Upper lobe of left lung (tissue), 6 donors: ENCODE measurements around the gene PML. TPM values are rescaled to one million over a fixed set of nuclear protein-coding genes. Genes with fewer than 3 reads are reported as not detected.
"Not testable (repeated sequence)": the region's sequence is repeated elsewhere in the genome, so short reads cannot be mapped to it uniquely, and the experiment has no call there.

Experiments used
- ATAC-seq, 2 donors: fragments of 200-7000 bp; cut with Tn5 transposase; one replicate each; pipeline ENCODE4 v1.9.1; 2022; ENCODE audit warnings: mild to moderate bottlenecking in 2 of 2, moderate library complexity in 2 of 2; ENCODE audit not compliant: low FRiP score in 2 of 2
- DNase-seq, 2 donors: peaks; one replicate each; pipeline ENCODE4 v3.0.0-alpha.2; 2019 to 2020
- H3K27ac ChIP-seq, 4 donors: fragments of 200-600 bp; sonication (generic); one replicate each; pipeline ENCODE4 v1.5.1; 2016 to 2019
- H3K27me3 ChIP-seq, 4 donors: fragments of 200-600 bp; sonication (generic); one replicate each; pipeline ENCODE4 v1.5.1; 2017 to 2019
- H3K36me3 ChIP-seq, 4 donors: fragments of 200-600 bp; sonication (generic); one replicate each; pipeline ENCODE4 v1.5.1; 2016 to 2019
- H3K4me1 ChIP-seq, 4 donors: fragments of 200-600 bp; sonication (generic); one replicate each; pipeline ENCODE4 v1.5.1; 2018 to 2019
- H3K4me3 ChIP-seq, 4 donors: fragments of 200-600 bp; sonication (generic); one replicate each; pipeline ENCODE4 v1.5.1; 2017 to 2019; ENCODE audit warnings: mild to moderate bottlenecking in 2 of 4, moderate library complexity in 1 of 4
- H3K9me3 ChIP-seq, 4 donors: fragments of 200-600 bp; sonication (generic); one replicate each; pipeline ENCODE4 v1.5.1; 2018 to 2019
- EP300 ChIP-seq, 4 donors: sonication (generic); formaldehyde crosslinking; IDR thresholded peaks; one replicate each; pipeline ENCODE4 v1.5.1; 2017; ENCODE audit warnings: antibody characterized with exemption in 4 of 4, control low read depth in 2 of 4
- POLR2A ChIP-seq, 4 donors: fragments of 450-650 bp; IDR thresholded peaks; one replicate each; pipeline ENCODE4 v1.5.1; 2016 to 2017; ENCODE audit warnings: antibody characterized with exemption in 4 of 4, mild to moderate bottlenecking in 2 of 4
- POLR2AphosphoS5 ChIP-seq, 2 donors: sonication (generic); formaldehyde crosslinking; IDR thresholded peaks; one replicate each; pipeline ENCODE4 v1.5.1; 2017; ENCODE audit warnings: antibody characterized with exemption in 2 of 2
- WGBS, 2 donors: methylation state at CpG; one replicate each; pipeline ENCODE4 v1.1.5; 2017 to 2018; 5-methylcytosine and 5-hydroxymethylcytosine counted together
- total RNA-seq, 6 donors: library from RNA; depleted of rRNA in 4 of 6; stranded (reverse); fragments of >200 nt in 4 of 6; gene quantifications; one replicate each; pipeline versions ENCODE4 v1.1.0 to v1.2.1, GENCODE V29; 2016 to 2021
- TF ChIP-seq, protein P1 (sequence below), 6 experiments: fragments of 450-650 bp in 4 of 6; fragments of 200-600 bp in 2 of 6; sonication (generic) in 2 of 6; IDR thresholded peaks; one replicate each; pipeline ENCODE4 v1.5.1; 2016 to 2019; ENCODE audit warnings: antibody characterized with exemption in 6 of 6
- donor health status: DM: no; HTN: no; CAD: no; lungs with moderate emphysema.
- donor health status: DM: no; HTN: yes; CAD: no; lungs with severe emphysema.

Gene PML
- total RNA-seq, 6 donors from 2014 or later: 63.1 to 247 (median 92.9) TPM

DNA sequence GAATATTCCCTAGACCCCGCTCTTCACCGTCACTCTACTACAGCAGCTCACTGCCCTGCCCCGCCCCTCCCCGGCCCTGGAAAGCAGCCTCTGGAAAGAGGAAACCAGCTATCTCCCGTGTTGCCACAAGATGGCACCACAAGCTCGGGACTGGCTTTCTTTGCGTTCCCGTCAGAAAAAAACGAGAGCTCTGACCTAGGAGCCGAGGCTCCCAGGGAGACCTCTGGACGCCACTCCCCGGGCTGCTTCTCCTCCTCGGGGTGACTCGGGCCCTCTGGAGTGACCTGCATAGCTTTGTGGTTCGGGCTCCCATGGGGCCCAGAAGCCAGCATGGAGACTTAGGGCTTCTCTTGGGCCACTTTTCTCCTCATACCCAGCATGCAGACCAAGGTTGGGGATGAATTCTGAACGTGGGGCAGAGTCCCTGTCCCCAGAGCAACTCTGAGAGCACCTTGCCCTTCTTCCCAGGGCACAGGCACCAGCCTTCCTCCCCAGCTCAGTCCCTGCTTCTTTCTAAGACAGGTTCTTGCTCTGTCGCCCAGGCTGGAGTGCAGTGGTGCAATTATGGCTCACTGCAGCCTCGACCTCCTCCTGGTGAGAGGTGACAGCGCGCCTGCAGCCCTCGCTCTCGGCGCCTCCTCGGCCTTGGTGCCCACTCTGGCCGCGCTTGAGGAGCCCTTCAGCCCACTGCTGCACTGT, 21.4 kb upstream of the PML start:
- DNase-seq (peak; percentile 85 to 88), ATAC-seq (peak; percentile 93 to 94)
- Histone ChIP-seq H3K4me1 (peaks cover 6 to 22% (median 9%) of the 10 kb centered on the region in 4 donors), H3K27ac (peak overlapping the region in 1 of 4 donors; percentile 3), H3K36me3 (no peaks in the 10 kb centered on the region), H3K4me3 (peak overlapping the region in 3 of 4 donors; percentile 1 to 35 (median 35)), H3K27me3 (no peaks in the 10 kb centered on the region), H3K9me3 (no peaks in the 10 kb centered on the region)
- TF ChIP-seq, protein P1, sequence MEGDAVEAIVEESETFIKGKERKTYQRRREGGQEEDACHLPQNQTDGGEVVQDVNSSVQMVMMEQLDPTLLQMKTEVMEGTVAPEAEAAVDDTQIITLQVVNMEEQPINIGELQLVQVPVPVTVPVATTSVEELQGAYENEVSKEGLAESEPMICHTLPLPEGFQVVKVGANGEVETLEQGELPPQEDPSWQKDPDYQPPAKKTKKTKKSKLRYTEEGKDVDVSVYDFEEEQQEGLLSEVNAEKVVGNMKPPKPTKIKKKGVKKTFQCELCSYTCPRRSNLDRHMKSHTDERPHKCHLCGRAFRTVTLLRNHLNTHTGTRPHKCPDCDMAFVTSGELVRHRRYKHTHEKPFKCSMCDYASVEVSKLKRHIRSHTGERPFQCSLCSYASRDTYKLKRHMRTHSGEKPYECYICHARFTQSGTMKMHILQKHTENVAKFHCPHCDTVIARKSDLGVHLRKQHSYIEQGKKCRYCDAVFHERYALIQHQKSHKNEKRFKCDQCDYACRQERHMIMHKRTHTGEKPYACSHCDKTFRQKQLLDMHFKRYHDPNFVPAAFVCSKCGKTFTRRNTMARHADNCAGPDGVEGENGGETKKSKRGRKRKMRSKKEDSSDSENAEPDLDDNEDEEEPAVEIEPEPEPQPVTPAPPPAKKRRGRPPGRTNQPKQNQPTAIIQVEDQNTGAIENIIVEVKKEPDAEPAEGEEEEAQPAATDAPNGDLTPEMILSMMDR (IDR thresholded peaks at IDR 0.05): peak; percentile 85 to 91 (median 88)
- TF ChIP-seq EP300 (IDR thresholded peaks at IDR 0.05) (no peak), POLR2A (IDR thresholded peaks at IDR 0.05) (no peak)
- 15 to 28% methylated on average over 15 to 18 of the region's 26 CpGs for WGBS, 2 donors

DNA sequence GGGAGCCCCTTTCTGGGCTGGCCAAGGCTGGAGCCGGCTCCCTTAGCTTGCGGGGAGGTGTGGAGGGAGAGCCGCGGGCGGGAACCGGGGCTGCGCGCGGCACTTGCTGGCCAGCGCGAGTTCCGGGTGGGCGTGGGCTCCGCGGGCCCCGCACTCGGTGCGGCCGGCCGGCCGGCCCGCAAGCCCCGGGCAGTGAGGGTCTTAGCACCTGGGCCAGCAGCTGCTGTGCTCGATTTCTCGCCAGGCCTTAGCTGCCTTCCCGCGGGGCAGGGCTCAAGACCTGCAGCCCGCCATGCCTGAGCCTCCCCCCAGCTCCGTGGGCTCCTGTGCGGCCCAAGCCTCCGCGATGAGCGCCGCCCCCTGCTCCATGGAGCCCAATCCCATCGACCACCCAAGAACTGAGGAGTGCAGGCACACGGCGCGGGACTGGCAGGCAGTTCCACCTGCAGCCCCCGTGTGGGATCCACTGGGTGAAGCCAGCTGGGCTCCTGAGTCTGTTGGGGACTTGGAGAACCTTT, 20.8 kb upstream of the PML start:
- Histone ChIP-seq H3K27ac (peak overlapping the region in 1 of 4 donors; percentile 3), H3K4me1 (peaks cover 6 to 22% (median 9%) of the 10 kb centered on the region in 4 donors), H3K4me3 (peak overlapping the region in 3 of 4 donors; percentile 1 to 35 (median 35))
- not testable (repeated sequence) for ATAC-seq, H3K9me3 ChIP-seq, H3K36me3 ChIP-seq, H3K27me3 ChIP-seq
- 82 to 89% methylated on average over 18 to 36 of the region's 39 CpGs for WGBS, 2 donors
- peak in 1 of 2 donors; percentile 75 for DNase-seq

DNA sequence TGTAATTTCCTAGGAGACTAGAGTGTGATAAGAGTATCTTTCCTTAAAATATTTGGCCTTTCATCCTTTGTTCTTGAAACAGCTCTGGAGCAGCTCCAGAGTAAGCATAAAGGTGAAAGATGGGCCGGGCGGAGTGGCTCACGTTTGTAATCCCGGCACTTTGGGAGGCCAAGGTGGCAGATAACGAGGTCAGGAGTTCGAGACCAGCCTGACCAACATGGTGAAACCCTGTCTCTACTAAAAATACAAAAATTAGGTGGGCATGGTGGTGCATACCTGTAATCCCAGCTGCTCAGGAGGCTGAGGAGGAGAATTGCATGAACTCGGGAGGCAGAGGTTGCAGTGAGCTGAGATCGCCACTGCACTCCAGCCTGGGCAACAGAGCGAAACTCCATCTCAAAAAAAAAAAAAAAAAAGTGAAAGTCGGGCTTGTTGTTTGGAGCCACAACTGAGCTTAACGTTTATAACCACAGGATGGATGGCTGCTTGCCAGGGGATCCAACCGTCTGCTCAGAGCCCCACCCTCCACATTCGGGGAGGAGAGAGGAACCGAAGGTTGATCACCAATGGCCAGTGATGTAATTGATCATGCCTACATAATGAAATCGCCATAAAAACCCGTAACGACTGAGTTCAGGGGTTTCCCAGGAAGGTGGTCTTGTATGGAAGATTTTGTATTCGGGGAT, 18.9 kb upstream of the PML start:
- not testable (repeated sequence) for H3K36me3 ChIP-seq, ATAC-seq, DNase-seq, H3K27me3 ChIP-seq, H3K27ac ChIP-seq, H3K9me3 ChIP-seq, H3K4me3 ChIP-seq
- 47 to 49% methylated on average over 18 of the region's 18 CpGs for WGBS, 2 donors
- peaks cover 6 to 22% (median 9%) of the 10 kb centered on the region in 4 donors for H3K4me1 ChIP-seq

DNA sequence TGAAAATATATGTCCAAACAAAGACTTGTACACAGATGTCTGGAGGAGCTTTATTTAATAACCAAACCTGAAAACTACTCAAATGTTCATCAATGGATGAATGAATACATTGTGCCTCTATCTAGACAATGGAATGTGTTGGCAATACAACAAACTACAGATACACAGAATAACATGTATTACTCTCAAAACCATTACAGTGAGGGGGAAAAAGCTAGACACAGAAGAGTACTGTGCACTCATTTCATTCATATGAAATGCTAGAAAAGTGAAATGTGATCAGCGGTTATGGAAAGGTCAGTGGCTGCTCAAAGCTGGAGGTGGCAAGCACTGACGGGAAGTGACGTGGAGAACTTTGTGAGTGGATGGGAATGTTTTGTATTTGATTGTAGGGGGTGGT, 15.6 kb upstream of the PML start:
- H3K4me3 ChIP-seq: no peak overlapping the region
- H3K4me1 ChIP-seq: peaks cover 26 to 41% (median 29%) of the 10 kb centered on the region in 4 donors
- H3K27me3 ChIP-seq: no peaks in the 10 kb centered on the region
- ATAC-seq (no peak), DNase-seq (no peak)
- TF ChIP-seq POLR2AphosphoS5 (IDR thresholded peaks at IDR 0.05) (no peak), EP300 (IDR thresholded peaks at IDR 0.05) (no peak), POLR2A (IDR thresholded peaks at IDR 0.05) (no peak)
- TF ChIP-seq, protein P1 (IDR thresholded peaks at IDR 0.05): no peak
- H3K36me3 ChIP-seq: peaks cover 0 to 2% (median 0%) of the 10 kb centered on the region in 4 donors
- WGBS, 2 donors: 83 to 88% methylated on average over 3 of the region's 3 CpGs
- H3K27ac ChIP-seq: no peak overlapping the region
- H3K9me3 ChIP-seq: no peaks in the 10 kb centered on the region

DNA sequence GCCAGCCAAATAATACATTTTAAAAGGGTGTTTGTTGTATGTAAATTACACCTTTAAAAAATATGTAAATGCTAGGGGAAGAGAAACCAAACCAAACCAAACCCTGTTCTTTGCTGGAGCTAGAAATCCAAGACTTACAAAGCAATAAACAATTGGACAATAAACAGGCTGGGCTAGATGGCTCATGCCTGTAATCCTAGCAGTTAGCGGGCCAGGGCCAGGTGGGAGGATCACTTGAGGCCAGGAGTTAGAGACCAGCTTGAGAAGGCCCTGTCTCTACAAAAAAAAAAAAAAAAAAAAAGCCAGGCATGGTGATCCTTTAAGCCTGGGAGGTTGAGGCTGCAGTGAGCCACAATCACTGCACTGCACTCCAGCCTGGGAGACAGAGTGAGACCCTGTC, 14.9 kb upstream of the PML start:
- no peaks in the 10 kb centered on the region for H3K27me3 ChIP-seq
- TF ChIP-seq EP300 (IDR thresholded peaks at IDR 0.05) (no peak), POLR2A (IDR thresholded peaks at IDR 0.05) (no peak), POLR2AphosphoS5 (IDR thresholded peaks at IDR 0.05) (no peak)
- TF ChIP-seq, protein P1 (IDR thresholded peaks at IDR 0.05): no peak
- ATAC-seq (no peak), DNase-seq (no peak)
- no peak overlapping the region for H3K27ac ChIP-seq
- peaks cover 0 to 7% (median 0%) of the 10 kb centered on the region in 4 donors for H3K36me3 ChIP-seq
- WGBS, 2 donors: 91 to 100% methylated on average over 1 of the region's 1 CpG
- no peaks in the 10 kb centered on the region for H3K9me3 ChIP-seq
- peaks cover 34 to 48% (median 36%) of the 10 kb centered on the region in 4 donors for H3K4me1 ChIP-seq
- no peak overlapping the region for H3K4me3 ChIP-seq
